WTC11 (cell line): ENCODE measurements around the gene SPIRE1. TPM values are rescaled to one million over a fixed set of nuclear protein-coding genes. Genes with fewer than 3 reads are reported as not detected.

ENCODE experiments used
- ATAC-seq: fragments of 200-7000 bp; cut with Tn5 transposase; 2 replicates; pipeline ENCODE4 v1.10.0; 2021; ENCODE audit warnings: mild to moderate bottlenecking, moderate library complexity
- CTCF ChIA-PET: fragments of 300-600 bp; sonication (Branson Sonifier 250); formaldehyde crosslinking; loops from one replicate; lab custom pipeline; 2021; ENCODE audit warnings: antibody characterized with exemption; lab: Charles Lee
- POLR2A ChIA-PET: fragments of 350-600 bp; sonication (Branson Sonifier 250); formaldehyde crosslinking; loops from one replicate; lab custom pipeline; 2021; ENCODE audit warnings: antibody characterized with exemption; lab: Charles Lee
- DNase-seq: peaks from one replicate; pipeline ENCODE4 v3.0.0; 2021; ENCODE audit warnings: low spot score
- H3K27ac Mint-ChIP-seq: 2 replicates; pipeline ENCODE4 v1.8.0; 2021; ENCODE audit warnings: mixed read lengths
- H3K27me3 Mint-ChIP-seq: 2 replicates; pipeline ENCODE4 v1.8.0; 2021; ENCODE audit warnings: low read depth, mild to moderate bottlenecking, moderate library complexity, mixed read lengths
- H3K36me3 Mint-ChIP-seq: 2 replicates; pipeline ENCODE4 v1.8.0; 2021; ENCODE audit warnings: mixed read lengths
- H3K4me1 Mint-ChIP-seq: 2 replicates; pipeline ENCODE4 v1.8.0; 2022; ENCODE audit warnings: mixed read lengths
- H3K4me3 Mint-ChIP-seq: 2 replicates; pipeline ENCODE4 v1.8.0; 2021; ENCODE audit warnings: mild to moderate bottlenecking, moderate library complexity, mixed read lengths
- H3K9me3 Mint-ChIP-seq: 2 replicates; pipeline ENCODE4 v1.8.0; 2021; ENCODE audit warnings: mixed read lengths
- ARID4B ChIP-seq: sonication (generic); formaldehyde crosslinking; IDR thresholded peaks from 2 replicates; pipeline ENCODE4 v1.8.0; 2023; ENCODE audit warnings: missing genetic modification reagents, mild to moderate bottlenecking, borderline replicate concordance
- ATF1 ChIP-seq: sonication (generic); formaldehyde crosslinking; IDR thresholded peaks from 2 replicates; pipeline ENCODE4 v1.8.1; 2023; ENCODE audit warnings: mild to moderate bottlenecking, moderate library complexity, missing genetic modification reagents
- ATF6 ChIP-seq: sonication (generic); formaldehyde crosslinking; IDR thresholded peaks from 2 replicates; pipeline ENCODE4 v1.8.1; 2023; ENCODE audit warnings: mild to moderate bottlenecking, missing genetic modification reagents
- E2F1 ChIP-seq: sonication (generic); formaldehyde crosslinking; IDR thresholded peaks from 2 replicates; pipeline ENCODE4 v1.8.0; 2022; ENCODE audit warnings: mild to moderate bottlenecking, missing genetic modification reagents
- E2F4 ChIP-seq: sonication (generic); formaldehyde crosslinking; IDR thresholded peaks from 2 replicates; pipeline ENCODE4 v1.8.1; 2022; ENCODE audit warnings: low read depth, mild to moderate bottlenecking, moderate library complexity, missing genetic modification reagents, borderline replicate concordance
- ERG ChIP-seq: fragments of 250-450 bp; sonication (Bioruptor Pico); IDR thresholded peaks from 2 replicates; pipeline ENCODE4 v1.8.0; 2021; ENCODE audit warnings: mild to moderate bottlenecking
- ESRRA ChIP-seq: sonication (generic); formaldehyde crosslinking; IDR thresholded peaks from 2 replicates; pipeline ENCODE4 v1.8.1; 2022; ENCODE audit warnings: mild to moderate bottlenecking, missing genetic modification reagents, borderline replicate concordance
- FOXP4 ChIP-seq: sonication (generic); formaldehyde crosslinking; IDR thresholded peaks from 2 replicates; pipeline ENCODE4 v1.8.0; 2022; ENCODE audit warnings: mild to moderate bottlenecking, missing genetic modification reagents
- GABPB1 ChIP-seq: sonication (generic); formaldehyde crosslinking; IDR thresholded peaks from 2 replicates; pipeline ENCODE4 v1.8.1; 2023; ENCODE audit warnings: mild to moderate bottlenecking, missing genetic modification reagents
- GTF2I ChIP-seq: fragments of 250-450 bp; sonication (Bioruptor Pico); conservative IDR thresholded peaks from 2 replicates; pipeline ENCODE4 v1.4.0; 2021; ENCODE audit warnings: mild to moderate bottlenecking
- MAX ChIP-seq: sonication (generic); formaldehyde crosslinking; IDR thresholded peaks from 2 replicates; pipeline ENCODE4 v1.8.0; 2022; ENCODE audit warnings: mild to moderate bottlenecking, missing genetic modification reagents
- MXD4 ChIP-seq: fragments of 250-450 bp; sonication (Bioruptor Pico); IDR thresholded peaks from 2 replicates; pipeline ENCODE4 v1.8.0; 2021; ENCODE audit warnings: mild to moderate bottlenecking, moderate library complexity, borderline replicate concordance
- MYBL2 ChIP-seq: sonication (generic); formaldehyde crosslinking; IDR thresholded peaks from 2 replicates; pipeline ENCODE4 v1.8.1; 2023; ENCODE audit warnings: mild to moderate bottlenecking, moderate library complexity, missing genetic modification reagents
- NFATC4 ChIP-seq: fragments of 250-450 bp; sonication (Bioruptor Pico); IDR thresholded peaks from 2 replicates; pipeline ENCODE4 v1.9.0; 2021; ENCODE audit warnings: mild to moderate bottlenecking
- TCF7 ChIP-seq: sonication (generic); formaldehyde crosslinking; IDR thresholded peaks from 2 replicates; pipeline ENCODE4 v1.8.0; 2022; ENCODE audit warnings: mild to moderate bottlenecking, low read depth, missing genetic modification reagents, moderate library complexity
- ZBTB21 ChIP-seq: sonication (generic); formaldehyde crosslinking; IDR thresholded peaks from 2 replicates; pipeline ENCODE4 v1.8.1; 2023; ENCODE audit warnings: mild to moderate bottlenecking, missing genetic modification reagents, borderline replicate concordance
- ZBTB43 ChIP-seq: sonication (generic); formaldehyde crosslinking; IDR thresholded peaks from 2 replicates; pipeline ENCODE4 v1.8.1; 2023; ENCODE audit warnings: mild to moderate bottlenecking, missing genetic modification reagents
- ZMAT4 ChIP-seq: fragments of 250-450 bp; sonication (Bioruptor Pico); IDR thresholded peaks from 2 replicates; pipeline ENCODE4 v1.9.0; 2021; ENCODE audit warnings: mild to moderate bottlenecking
- ZNF121 ChIP-seq: sonication (generic); formaldehyde crosslinking; IDR thresholded peaks from 2 replicates; pipeline ENCODE4 v1.8.0; 2023; ENCODE audit warnings: missing genetic modification reagents
- ZNF138 ChIP-seq: sonication (generic); formaldehyde crosslinking; conservative IDR thresholded peaks from 2 replicates; pipeline ENCODE4 v1.8.1; 2022; ENCODE audit warnings: mild to moderate bottlenecking, moderate library complexity, missing genetic modification reagents
- ZNF219 ChIP-seq: sonication (generic); formaldehyde crosslinking; IDR thresholded peaks from 2 replicates; pipeline ENCODE4 v1.8.0; 2023; ENCODE audit warnings: missing genetic modification reagents, mild to moderate bottlenecking, borderline replicate concordance
- ZNF423 ChIP-seq: fragments of 250-450 bp; sonication (Bioruptor Pico); IDR thresholded peaks from 2 replicates; pipeline ENCODE4 v2.1.2; 2022; ENCODE audit warnings: mild to moderate bottlenecking, moderate library complexity
- total RNA-seq: library from RNA; stranded (reverse); gene quantifications from 3 replicates; pipeline ENCODE4 v1.2.3, GENCODE V29; 2021

Gene SPIRE1
- total RNA-seq, 1 experiment from 2014 or later = 19.3 TPM

- Mint-ChIP-seq H3K36me3 (peaks cover 29% of the 10 kb centered on the region), H3K27me3 (no peaks in the 10 kb centered on the region), H3K9me3 (no peaks in the 10 kb centered on the region), H3K4me3 (no peak overlapping the region), H3K27ac (no peak overlapping the region), H3K4me1 (peaks cover 8% of the 10 kb centered on the region)
- TF ChIP-seq TCF7 (CRISPR knock-in tag) (no peak), ZNF423 (CRISPR knock-in tag) (no peak), ERG (CRISPR knock-in tag) (no peak), MAX (CRISPR knock-in tag) (no peak), ESRRA (CRISPR knock-in tag) (no peak), ZNF121 (CRISPR knock-in tag) (no peak), MYBL2 (no peak), NFATC4 (CRISPR knock-in tag) (no peak), GTF2I (CRISPR knock-in tag) (no peak), ATF1 (no peak), ZNF219 (CRISPR knock-in tag) (no peak), ZBTB21 (no peak)
- CTCF ChIA-PET = no interaction called here
- DNase-seq (no peak), ATAC-seq (no peak)
- POLR2A ChIA-PET = no interaction called here
Observed at GRCh38 chr18:12432196-12432595, 225.7 kb downstream of the SPIRE1 start.

- Mint-ChIP-seq H3K36me3 (peaks cover 35% of the 10 kb centered on the region), H3K4me3 (no peak overlapping the region), H3K4me1 (peaks cover 8% of the 10 kb centered on the region), H3K27ac (no peak overlapping the region), H3K9me3 (0 out of 2 replicates have a peak, but pooled peaks cover 6% of the 10 kb centered on the region), H3K27me3 (no peaks in the 10 kb centered on the region)
- no peak for DNase-seq
- POLR2A ChIA-PET = no interaction called here
- CTCF ChIA-PET = no interaction called here
- no peak; the same call in 1 of the 2 replicates for ATAC-seq
- TF ChIP-seq MXD4 = no peak
- TF ChIP-seq ZNF219 (CRISPR knock-in tag) = no peak
- TF ChIP-seq ARID4B = no peak
- TF ChIP-seq E2F4 (CRISPR knock-in tag) = no peak
- no peak for TF ChIP-seq ZMAT4 (CRISPR knock-in tag)
- no peak for TF ChIP-seq ATF6 (CRISPR knock-in tag)
- no peak for TF ChIP-seq TCF7 (CRISPR knock-in tag)
- no peak for TF ChIP-seq GABPB1
- TF ChIP-seq NFATC4 (CRISPR knock-in tag) = no peak
- no peak for TF ChIP-seq ZNF138 (CRISPR knock-in tag)
- TF ChIP-seq ZBTB43 (CRISPR knock-in tag) = no peak
- TF ChIP-seq FOXP4 (CRISPR knock-in tag) = no peak
- TF ChIP-seq E2F1 (CRISPR knock-in tag) = no peak
Observed at GRCh38 chr18:12431561-12431960, 226.3 kb downstream of the SPIRE1 start.
